Endothelial cell of umbilical vein (primary cell): Measurements from ENCODE around the gene MED4.

Experiments used
- CTCF ChIP-seq, 2 donors: IDR thresholded peaks; 1 replicate in 1 of 2; 2 replicates in 1 of 2; pipeline ENCODE4 v1.5.1; 2011; ENCODE audit warnings: low read length in 2 of 2, mild to moderate bottlenecking in 2 of 2, moderate library complexity in 2 of 2, control low read depth in 1 of 2, inconsistent platforms in 1 of 2, low read depth in 1 of 2; ENCODE audit not compliant: insufficient read depth in 1 of 2; ENCODE audit errors: extremely low read depth in 1 of 2
- EZH2 ChIP-seq: IDR thresholded peaks from 2 replicates; pipeline ENCODE4 v1.6.1; 2012; ENCODE audit warnings: borderline replicate concordance, low read depth, mild to moderate bottlenecking, moderate library complexity, low read length, inconsistent platforms; ENCODE audit not compliant: severe bottlenecking
- GATA2 ChIP-seq: IDR thresholded peaks from 2 replicates; pipeline ENCODE4 v1.7.0; 2011; ENCODE audit warnings: low read depth, mild to moderate bottlenecking, moderate library complexity, mixed read lengths, low read length; ENCODE audit not compliant: insufficient read length, insufficient read depth
- JUN ChIP-seq: IDR thresholded peaks from 2 replicates; pipeline ENCODE4 v1.6.1; 2011; ENCODE audit warnings: borderline replicate concordance, low read depth; ENCODE audit not compliant: insufficient read length, insufficient read depth
- MAX ChIP-seq: IDR thresholded peaks from 2 replicates; pipeline ENCODE4 v1.6.1; 2011; ENCODE audit not compliant: insufficient read depth, insufficient read length
- POLR2A ChIP-seq: IDR thresholded peaks from 2 replicates; pipeline ENCODE4 v1.6.1; 2012; ENCODE audit warnings: low read depth, mild to moderate bottlenecking, control low read depth, low read length
- POLR2AphosphoS5 ChIP-seq: IDR thresholded peaks from 2 replicates; pipeline ENCODE4 v1.6.1; 2012; ENCODE audit warnings: low read depth, mild to moderate bottlenecking, control low read depth, low read length, moderate library complexity; ENCODE audit not compliant: insufficient read depth

- TF ChIP-seq CTCF (IDR thresholded peaks at IDR 0.05; ENCODE audit: extremely low read depth in 1 of 2, insufficient read depth in 1 of 2, low read depth in 1 of 2, low read length in 2 of 2): no peak
- TF ChIP-seq POLR2AphosphoS5: no peak
- no peak for TF ChIP-seq EZH2
- no peak for TF ChIP-seq POLR2A
- TF ChIP-seq MAX: no peak
- TF ChIP-seq JUN: no peak
- TF ChIP-seq GATA2: no peak
Measured at GRCh38 chr13:48116808-48117207, 21.9 kb upstream of the MED4 start.
